HG03571 (cell line): ENCODE data around the gene CNIH4.
A peak's percentile ranks its signal among the peaks of the same experiment; 100 is the strongest.
"Not testable (repeated sequence)": the region's sequence is repeated elsewhere in the genome, so short reads cannot be mapped to it uniquely, and the experiment has no call there.

Source experiments
- ATAC-seq: cut with Tn5 transposase; IDR thresholded peaks from one replicate; pipeline ENCODE4 v1.9.1; 2021; ENCODE audit not compliant: unreplicated experiment

CNIH4 gene

GRCh38 chr1:224348137-224348536, 8.5 kb upstream of the CNIH4 start:
- ATAC-seq = no peak

GRCh38 chr1:224349716-224350115, 7.0 kb upstream of the CNIH4 start:
- not testable (repeated sequence) for ATAC-seq

DNA sequence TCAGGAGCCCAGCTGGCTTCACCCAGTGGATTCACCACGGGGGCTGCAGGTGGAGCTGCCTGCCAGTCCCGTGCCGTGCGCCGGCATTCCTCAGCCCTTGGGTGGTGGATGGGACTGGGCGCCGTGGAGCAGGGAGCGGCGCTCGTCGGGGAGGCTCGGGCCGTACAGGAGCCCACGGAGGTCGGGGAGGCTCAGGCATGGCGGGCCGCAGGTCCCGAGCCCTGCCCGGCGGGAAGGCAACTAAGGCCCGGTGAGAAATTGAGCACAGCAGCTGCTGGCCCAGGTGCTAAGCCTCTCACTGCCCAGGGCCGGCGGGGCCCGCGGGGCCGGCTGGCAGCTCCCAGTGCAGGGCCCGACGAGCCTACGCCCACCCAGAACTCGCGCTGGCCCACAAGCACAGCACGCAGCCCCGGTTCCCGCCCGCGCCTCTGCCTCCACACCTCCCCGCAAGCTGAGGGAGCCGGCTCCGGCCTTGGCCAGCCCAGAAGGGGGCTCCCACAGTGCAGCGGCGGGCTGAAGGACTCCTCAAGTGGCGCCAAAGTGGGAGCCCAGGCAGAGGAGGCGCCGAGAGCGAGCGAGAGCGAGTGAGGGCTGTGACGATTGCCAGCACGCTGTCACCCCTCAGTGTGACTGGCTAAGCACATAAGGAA, 4.1 kb upstream of the CNIH4 start:
- ATAC-seq = not testable (repeated sequence)

DNA sequence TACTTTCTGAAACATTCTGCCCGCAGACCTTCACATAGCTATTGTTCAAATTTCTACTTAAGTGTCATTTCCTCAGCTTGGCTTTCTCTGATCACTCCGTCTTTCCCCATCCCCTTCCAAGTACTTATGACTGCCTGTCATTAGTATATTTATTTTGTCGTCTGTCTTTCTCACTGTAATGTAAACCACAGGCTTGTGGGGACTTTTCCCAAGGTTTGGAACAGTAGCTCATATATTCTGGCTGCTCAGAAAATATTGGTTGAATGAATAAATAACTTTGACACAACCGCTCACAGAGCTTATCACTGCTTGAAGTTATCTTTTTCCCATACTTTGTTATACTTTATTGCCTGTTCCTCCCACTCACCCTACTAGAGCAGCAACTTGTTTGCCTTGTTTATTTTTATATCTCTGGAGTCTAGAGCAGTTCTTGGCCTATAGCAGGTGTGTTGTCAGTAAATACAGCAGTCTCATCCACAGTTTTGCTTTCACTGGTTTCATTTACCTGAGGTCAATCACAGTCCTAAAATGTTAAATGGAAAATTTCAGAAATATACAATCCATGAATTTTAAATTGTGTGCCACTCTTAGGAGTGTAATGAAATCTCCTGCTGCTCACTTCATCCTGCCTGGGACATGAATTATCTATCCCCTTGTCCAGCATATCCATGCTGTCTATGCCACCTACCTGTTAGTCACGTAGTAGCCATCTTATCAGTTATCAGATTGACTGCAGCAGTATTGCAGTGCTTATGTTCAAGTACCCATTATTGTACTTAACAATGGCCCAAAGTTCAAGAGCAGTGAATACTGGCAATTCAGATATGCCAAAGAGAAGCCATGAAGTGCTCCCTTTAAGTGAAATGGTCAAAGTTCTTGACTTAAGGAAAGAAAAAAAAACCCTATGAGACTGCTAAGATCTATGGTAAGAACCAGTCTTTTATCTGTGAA, 2.4 kb upstream of the CNIH4 start:
- ATAC-seq = no peak

DNA sequence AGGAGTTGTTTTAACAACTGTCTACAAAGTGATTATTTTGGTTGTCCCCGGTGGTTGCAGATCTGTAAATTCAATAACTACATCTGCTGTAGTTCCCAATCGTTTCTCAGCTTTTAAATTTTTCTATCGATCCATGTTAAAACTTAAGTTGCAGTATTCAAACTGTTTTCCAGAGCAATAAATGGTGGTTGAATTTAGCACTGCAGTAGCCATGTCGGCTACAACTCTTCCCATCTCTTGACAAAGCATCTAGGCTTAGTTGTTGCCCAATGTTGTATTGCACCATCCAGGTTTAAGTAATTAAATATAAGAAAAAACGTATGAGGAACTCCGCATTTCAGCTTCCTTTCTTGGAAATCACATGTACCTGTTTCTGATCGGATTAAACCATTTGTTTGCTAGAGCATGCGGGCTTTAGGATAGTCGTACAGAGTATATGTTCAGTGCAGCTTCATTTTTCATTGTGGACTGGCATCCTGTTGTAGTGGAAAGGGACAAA, 996 bp downstream of the CNIH4 start:
- no peak for ATAC-seq

DNA sequence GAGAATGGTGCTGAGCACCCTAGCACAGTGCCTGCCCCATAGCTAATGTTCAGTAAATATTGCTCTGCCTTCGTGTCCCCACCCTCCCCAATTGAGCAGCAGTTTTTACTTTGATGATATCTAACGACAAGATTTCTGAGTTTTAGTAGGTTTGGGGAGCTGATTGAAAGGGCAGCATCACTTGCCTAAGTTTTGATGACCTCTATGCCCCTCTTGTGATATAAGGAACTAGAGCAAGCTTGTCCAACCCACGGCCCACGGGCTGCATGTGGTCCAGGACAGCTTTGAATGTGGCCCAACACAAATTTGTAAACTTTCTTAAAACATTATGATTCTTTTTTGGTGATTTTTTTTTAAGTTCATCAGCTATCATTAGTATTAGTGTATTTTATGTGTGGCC, 1.6 kb downstream of the CNIH4 start:
- no peak for ATAC-seq

- no peak for ATAC-seq
These were observed 2.5 kb downstream of the CNIH4 start for GRCh38 chr1:224359207-224359606.

DNA sequence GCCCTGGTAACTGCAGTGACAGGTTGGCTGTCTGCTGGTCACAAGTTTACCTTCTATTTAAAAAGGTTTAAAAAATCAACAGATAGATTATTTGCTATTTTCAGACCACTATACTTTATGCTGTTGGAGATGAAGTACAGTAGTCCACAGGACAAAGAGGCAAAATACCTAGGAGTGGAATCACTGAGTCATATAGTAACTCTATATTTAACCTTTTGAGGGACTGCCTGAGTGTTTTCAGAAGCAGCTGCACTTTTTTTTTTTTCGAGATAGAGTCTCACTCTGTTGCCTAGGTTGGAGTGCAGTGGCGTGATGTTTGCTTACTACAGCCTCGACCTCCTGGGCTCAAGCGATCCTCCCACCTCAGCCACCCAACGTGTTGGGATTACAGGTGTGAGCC, 11.7 kb downstream of the CNIH4 start:
- ATAC-seq = peak; percentile 55

DNA sequence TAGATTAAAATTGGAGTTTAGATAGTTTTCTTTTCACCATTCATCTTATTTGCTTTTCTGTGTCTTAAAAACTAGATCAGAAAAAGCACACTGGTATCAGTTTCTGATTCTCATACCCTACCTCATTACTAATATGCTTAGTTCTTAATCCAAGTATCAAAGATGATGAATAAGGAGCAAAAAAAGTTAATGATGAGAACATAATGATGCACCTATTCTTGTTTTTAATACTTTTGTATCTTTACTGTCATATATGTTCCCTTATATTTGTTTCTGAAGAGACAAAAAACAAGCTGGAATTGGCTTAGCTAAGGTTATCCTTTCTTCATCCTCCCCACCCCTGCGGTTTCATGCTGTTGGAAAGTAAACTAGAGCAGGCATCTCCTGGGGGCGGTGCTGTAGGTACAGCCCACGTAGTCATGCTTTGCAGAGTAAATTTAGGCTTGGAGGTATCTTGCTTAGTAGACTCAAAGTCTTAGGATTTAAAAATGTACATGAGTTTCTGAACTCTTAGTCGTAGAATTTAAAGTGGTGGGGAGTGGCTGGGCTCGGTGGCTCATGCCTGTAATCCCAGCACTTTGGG, 16.4 kb downstream of the CNIH4 start:
- ATAC-seq = no peak

- no peak for ATAC-seq
These were observed 18.4 kb downstream of the CNIH4 start for GRCh38 chr1:224375059-224375458.

- peak; percentile 36 for ATAC-seq
These were observed 21.0 kb downstream of the CNIH4 start for GRCh38 chr1:224377676-224378006.

GRCh38 chr1:224378855-224379631, 22.4 kb downstream of the CNIH4 start:
- ATAC-seq = no peak

DNA sequence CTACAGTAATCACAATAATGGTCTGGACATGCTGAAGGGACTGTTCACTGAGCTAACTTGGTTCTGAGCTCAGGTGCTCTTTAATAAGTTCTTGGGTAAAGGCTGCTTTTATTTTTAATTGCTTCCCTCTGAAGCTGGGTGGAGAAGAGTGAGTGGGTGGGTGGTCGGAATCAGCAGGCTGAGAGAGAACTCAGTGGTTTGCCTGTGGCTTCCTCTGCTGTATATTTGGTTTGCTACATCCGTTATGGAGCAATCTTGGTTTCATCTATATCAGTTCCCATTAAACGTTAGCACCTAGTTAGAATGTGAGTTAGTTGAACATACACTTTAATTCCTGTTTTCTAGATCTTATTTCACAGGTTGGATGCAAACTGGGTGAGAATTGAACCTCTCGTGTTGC, 23.3 kb downstream of the CNIH4 start:
- peak; percentile 74 for ATAC-seq

DNA sequence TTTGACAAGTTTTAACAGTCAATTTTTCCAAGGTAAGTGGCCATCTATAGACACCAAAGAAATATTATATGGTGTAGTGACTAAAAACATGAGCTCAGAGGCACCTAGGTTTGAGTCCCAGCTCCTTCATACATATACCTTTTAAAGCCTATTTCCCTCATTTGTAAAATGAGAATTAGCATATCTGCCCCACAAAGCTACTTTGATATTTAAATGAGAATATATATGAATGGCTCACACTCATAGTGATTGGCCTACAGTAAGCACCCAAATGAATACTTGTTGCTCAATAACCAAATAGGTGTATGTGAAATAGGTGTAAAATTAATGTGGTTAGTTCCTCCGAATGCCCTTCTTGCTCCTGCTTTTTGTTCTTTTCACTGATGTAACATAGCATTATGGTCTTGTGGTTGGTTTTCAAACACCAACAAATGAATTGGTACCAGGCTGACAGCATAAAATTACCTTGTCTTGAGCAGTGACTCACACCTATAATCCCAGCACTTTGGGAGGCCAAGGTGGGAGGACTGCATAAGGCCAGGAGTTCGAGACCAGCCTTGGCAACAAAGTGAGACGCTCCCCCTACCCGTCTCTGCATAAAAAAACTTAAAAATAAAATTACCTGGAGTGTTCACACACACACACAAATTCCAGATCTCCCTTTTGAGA, 25.3 kb downstream of the CNIH4 start:
- no peak for ATAC-seq

DNA sequence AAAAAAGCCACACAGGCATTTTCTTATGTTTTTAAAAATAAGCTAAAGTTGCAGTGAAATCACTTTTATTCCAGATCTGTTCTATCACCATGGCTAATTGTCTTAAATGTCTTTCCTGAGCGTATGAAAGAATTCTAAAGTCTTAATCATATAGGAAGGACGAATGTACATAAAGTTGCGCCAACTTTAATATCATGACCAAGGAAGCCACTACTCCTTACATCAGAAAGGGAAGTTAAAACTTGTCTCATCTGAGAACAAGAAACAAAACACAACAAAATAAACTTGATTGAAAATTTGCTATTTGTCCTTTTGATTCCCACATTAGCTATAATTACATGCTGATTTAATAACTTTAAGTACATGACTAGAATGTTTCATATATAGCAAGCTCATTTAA, 26.5 kb downstream of the CNIH4 start:
- no peak for ATAC-seq

DNA sequence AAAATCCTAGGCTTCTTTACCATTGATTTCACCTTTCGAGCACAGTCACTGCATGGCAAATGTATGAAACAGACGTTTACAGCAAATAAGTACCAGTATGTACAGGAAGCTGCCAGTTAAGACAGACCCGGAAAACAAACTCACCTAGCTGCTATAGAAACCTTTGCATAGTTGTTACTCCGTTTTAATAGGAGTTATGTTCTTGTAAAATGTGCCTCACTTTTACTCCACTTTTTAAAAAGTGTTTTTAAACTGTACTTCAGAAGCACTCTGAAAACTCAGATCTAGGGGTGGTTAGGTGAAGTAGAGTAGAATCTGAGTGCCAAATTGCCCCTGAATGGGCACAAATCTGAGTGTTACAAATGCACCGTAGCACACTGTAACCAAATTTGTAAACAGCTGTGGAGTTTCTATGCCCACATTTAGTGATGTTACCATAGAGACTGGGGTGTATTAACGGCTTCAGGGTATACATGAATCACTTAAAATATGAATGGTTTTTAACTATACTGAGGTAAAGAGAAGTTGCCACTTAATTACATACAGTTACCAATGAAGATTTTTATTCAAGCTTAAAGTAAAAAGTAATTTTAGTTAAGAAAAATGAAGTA, 30.7 kb downstream of the CNIH4 start:
- no peak for ATAC-seq

DNA sequence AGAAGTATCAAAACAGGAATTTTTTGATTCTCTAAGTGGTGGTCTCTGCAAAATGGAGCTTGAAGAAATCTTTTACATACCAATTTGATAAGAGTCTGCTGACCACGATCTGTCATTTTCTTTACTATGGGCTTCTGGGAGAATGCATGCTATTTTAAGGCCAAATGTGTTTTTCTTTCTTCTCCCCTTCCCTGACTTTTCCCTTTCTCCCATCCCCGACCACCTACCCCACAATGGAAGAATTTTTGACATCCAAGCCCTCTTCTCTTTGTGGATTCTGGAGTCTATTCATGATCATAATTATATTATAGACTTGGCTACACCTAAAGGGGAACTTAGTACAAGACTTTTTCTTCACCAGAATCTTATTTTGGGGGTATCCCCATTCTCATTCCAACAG, 31.3 kb downstream of the CNIH4 start:
- ATAC-seq = no peak

- no peak for ATAC-seq
These were observed 33.8 kb downstream of the CNIH4 start for GRCh38 chr1:224390517-224390916.

- no peak for ATAC-seq
These were observed 36.0 kb downstream of the CNIH4 start for GRCh38 chr1:224392411-224393249.
